Measurements from ENCODE around the gene NAA10.
A peak's percentile ranks its signal among the peaks of the same experiment; 100 is the strongest.

The NAA10 gene

GRCh38 chrX:153930011-153930910, 4.6 kb downstream of the NAA10 start:
- in situ Hi-C loops (cut with HindIII; ENCODE audit: low sequenced_read_pairs) = no loop called here
- no peak for DNase-seq (ENCODE audit: low read depth, low spot score)
- H3K4me3 ChIP-seq (ENCODE audit: low read depth, low read length) = no peak overlapping the region
- TF ChIP-seq, protein P1, sequence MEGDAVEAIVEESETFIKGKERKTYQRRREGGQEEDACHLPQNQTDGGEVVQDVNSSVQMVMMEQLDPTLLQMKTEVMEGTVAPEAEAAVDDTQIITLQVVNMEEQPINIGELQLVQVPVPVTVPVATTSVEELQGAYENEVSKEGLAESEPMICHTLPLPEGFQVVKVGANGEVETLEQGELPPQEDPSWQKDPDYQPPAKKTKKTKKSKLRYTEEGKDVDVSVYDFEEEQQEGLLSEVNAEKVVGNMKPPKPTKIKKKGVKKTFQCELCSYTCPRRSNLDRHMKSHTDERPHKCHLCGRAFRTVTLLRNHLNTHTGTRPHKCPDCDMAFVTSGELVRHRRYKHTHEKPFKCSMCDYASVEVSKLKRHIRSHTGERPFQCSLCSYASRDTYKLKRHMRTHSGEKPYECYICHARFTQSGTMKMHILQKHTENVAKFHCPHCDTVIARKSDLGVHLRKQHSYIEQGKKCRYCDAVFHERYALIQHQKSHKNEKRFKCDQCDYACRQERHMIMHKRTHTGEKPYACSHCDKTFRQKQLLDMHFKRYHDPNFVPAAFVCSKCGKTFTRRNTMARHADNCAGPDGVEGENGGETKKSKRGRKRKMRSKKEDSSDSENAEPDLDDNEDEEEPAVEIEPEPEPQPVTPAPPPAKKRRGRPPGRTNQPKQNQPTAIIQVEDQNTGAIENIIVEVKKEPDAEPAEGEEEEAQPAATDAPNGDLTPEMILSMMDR (IDR thresholded peaks at IDR 0.05; ENCODE audit: low read depth, low read length) = no peak

DNA sequence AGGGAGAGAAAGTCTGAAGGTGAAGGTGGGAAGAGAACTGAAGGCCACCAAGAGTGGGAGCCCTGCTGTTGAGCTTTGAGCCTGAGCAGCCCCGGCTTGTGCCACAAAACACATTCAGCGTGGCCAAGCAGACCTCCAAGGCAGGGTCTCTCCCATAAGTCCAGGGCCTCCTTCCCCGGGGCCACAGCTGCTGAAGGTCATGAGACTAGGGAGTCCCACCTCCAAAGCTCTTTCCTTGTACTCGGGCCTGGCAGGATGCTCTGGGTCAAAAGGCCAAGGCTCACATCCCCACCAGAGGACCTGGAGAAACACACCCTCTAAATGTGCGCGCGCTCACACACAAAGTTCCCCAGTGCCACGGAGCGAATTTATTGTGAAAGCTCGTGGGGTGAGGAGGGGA, 5.3 kb downstream of the NAA10 start:
- in situ Hi-C loops (cut with HindIII; ENCODE audit: low sequenced_read_pairs) = no loop called here
- DNase-seq (ENCODE audit: low read depth, low spot score) = no peak
- TF ChIP-seq, protein P1 (IDR thresholded peaks at IDR 0.05; ENCODE audit: low read depth, low read length) = no peak
- H3K4me3 ChIP-seq (ENCODE audit: low read depth, low read length) = no peak overlapping the region

GRCh38 chrX:153928846-153929245, 6.0 kb downstream of the NAA10 start:
- DNase-seq (ENCODE audit: low read depth, low spot score) = no peak
- H3K4me3 ChIP-seq (ENCODE audit: low read depth, low read length) = peak overlapping the region; percentile 21
- in situ Hi-C loops (cut with HindIII; ENCODE audit: low sequenced_read_pairs) = no loop called here
- TF ChIP-seq, protein P1 (IDR thresholded peaks at IDR 0.05; ENCODE audit: low read depth, low read length) = no peak

GRCh38 chrX:153927922-153928760, 6.7 kb downstream of the NAA10 start:
- in situ Hi-C loops (cut with HindIII; ENCODE audit: low sequenced_read_pairs) = no loop called here
- peak; percentile 99 for DNase-seq (ENCODE audit: low read depth, low spot score)
- peak overlapping the region; percentile 57 for H3K4me3 ChIP-seq (ENCODE audit: low read depth, low read length)
- TF ChIP-seq, protein P1 (IDR thresholded peaks at IDR 0.05; ENCODE audit: low read depth, low read length) = peak; percentile 16

- DNase-seq (ENCODE audit: low read depth, low spot score) = no peak
Measured at GRCh38 chrX:153927672-153927921, 7.2 kb downstream of the NAA10 start.

More at GRCh38 chrX:153927672-153927921, 7.2 kb downstream of the NAA10 start:
- in situ Hi-C loops (cut with HindIII; ENCODE audit: low sequenced_read_pairs) = no loop called here
- TF ChIP-seq, protein P1 (IDR thresholded peaks at IDR 0.05; ENCODE audit: low read depth, low read length) = no peak
- H3K4me3 ChIP-seq (ENCODE audit: low read depth, low read length) = peak overlapping the region; percentile 57

Data from astrocyte of the spinal cord (primary cell).